ENCODE measurements around the gene NUDT15.

DNA sequence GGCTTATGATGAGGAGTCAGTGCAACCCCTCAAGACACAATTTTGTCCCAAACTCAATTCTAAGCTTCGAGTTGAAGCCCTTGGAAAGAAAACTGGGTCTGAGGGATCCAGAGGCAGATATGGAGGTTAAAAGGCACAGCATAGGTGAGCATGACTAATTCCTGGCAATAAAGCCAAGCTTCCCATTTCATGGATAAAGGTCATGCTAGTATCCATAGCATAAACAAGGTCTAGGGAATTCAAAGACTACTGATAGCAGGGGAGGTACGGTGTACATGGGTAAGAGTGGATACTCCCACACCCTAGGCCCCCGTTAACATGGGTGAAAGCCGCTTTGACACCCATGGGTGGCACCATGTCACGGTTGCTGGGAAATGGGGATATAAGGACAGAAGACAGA, 33.4 kb downstream of the NUDT15 start:
- TF ChIP-seq, protein P1, sequence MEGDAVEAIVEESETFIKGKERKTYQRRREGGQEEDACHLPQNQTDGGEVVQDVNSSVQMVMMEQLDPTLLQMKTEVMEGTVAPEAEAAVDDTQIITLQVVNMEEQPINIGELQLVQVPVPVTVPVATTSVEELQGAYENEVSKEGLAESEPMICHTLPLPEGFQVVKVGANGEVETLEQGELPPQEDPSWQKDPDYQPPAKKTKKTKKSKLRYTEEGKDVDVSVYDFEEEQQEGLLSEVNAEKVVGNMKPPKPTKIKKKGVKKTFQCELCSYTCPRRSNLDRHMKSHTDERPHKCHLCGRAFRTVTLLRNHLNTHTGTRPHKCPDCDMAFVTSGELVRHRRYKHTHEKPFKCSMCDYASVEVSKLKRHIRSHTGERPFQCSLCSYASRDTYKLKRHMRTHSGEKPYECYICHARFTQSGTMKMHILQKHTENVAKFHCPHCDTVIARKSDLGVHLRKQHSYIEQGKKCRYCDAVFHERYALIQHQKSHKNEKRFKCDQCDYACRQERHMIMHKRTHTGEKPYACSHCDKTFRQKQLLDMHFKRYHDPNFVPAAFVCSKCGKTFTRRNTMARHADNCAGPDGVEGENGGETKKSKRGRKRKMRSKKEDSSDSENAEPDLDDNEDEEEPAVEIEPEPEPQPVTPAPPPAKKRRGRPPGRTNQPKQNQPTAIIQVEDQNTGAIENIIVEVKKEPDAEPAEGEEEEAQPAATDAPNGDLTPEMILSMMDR (IDR thresholded peaks at IDR 0.05; ENCODE audit: low read depth, low read length, poor library complexity, severe bottlenecking) = no peak
- no peak for TF ChIP-seq EZH2phosphoT487 (IDR thresholded peaks at IDR 0.05; ENCODE audit: borderline replicate concordance, low read length)
